Measurements from ENCODE around the gene ROPN1B. TPM values are rescaled to one million over a fixed set of nuclear protein-coding genes. Genes with fewer than 3 reads are reported as not detected.

ROPN1B gene
- total and polyA plus RNA-seq, 2 of the 8 experiments (the other 6 are each of a cell fraction or from before 2014, with no cell fraction given) = 0.30 TPM; not detected in 1

- Histone ChIP-seq H3K4me1 (replicated peaks in 1 of 4; ENCODE audit: control insufficient read depth in 3 of 4, insufficient read depth in 4 of 4, low read length in 3 of 4) (peaks cover 0 to 9% (median 3%) of the 10 kb centered on the region in 4 experiments; a peak in 4 of 7 replicates), H4K8ac (ENCODE audit: extremely low read depth, insufficient read depth, low read length) (no peak overlapping the region), H2BK5ac (ENCODE audit: low read depth, low read length) (no peak overlapping the region), H4K5ac (ENCODE audit: insufficient read length, low read depth, low read length) (no peak overlapping the region), H2BK20ac (ENCODE audit: low read length) (no peak overlapping the region), H3K9me3 (ENCODE audit: insufficient read depth in 2 of 2, low read depth in 1 of 2, low read length in 1 of 2) (peaks cover 24 to 26% of the 10 kb centered on the region in 2 experiments), H2AK5ac (ENCODE audit: low read depth, low read length) (no peak overlapping the region), H3K36me3 (ENCODE audit: control insufficient read depth in 2 of 4, insufficient read depth in 4 of 4, low read length in 3 of 4) (peaks cover 0 to 3% (median 1%) of the 10 kb centered on the region in 4 experiments; a peak in 2 of 8 replicates), H3K18ac (ENCODE audit: extremely low read depth, low read length) (no peak overlapping the region), H3K4ac (replicated peaks; ENCODE audit: insufficient read length, low read depth, low read length) (no peak overlapping the region), H3K4me2 (ENCODE audit: insufficient read depth in 1 of 2, low read depth in 2 of 2, low read length in 2 of 2) (no peak overlapping the region), H3K79me2 (ENCODE audit: control insufficient read depth in 1 of 2, insufficient read depth in 2 of 2, low read length in 2 of 2) (no peaks in the 10 kb centered on the region), H2BK15ac (ENCODE audit: low read length) (no peak overlapping the region), H3K14ac (ENCODE audit: insufficient read length) (no peak overlapping the region), H3K79me1 (ENCODE audit: low read depth, low read length) (no peaks in the 10 kb centered on the region), H3K27me3 (replicated peaks in 1 of 4; ENCODE audit: control insufficient read depth in 3 of 4, extremely low read depth in 1 of 4, insufficient read depth in 3 of 4, low read length in 3 of 4) (no peaks in the 10 kb centered on the region), H3K4me3 (ENCODE audit: extremely low read depth in 1 of 4, insufficient read depth in 2 of 4, low read depth in 3 of 4, low read length in 4 of 4) (no peak overlapping the region), H3K9ac (replicated peaks in 1 of 4; ENCODE audit: extremely low read depth in 1 of 4, low read depth in 3 of 4, low read length in 3 of 4) (no peak overlapping the region), H4K20me1 (replicated peaks in 1 of 2; ENCODE audit: control insufficient read depth in 1 of 2, insufficient read depth in 2 of 2, low read length in 2 of 2) (no peaks in the 10 kb centered on the region), H2AFZ (ENCODE audit: low read length) (no peak overlapping the region), H4K91ac (replicated peaks; ENCODE audit: insufficient read length, low read length) (no peak overlapping the region), H3K56ac (replicated peaks; ENCODE audit: insufficient read length, low read depth, low read length) (no peak overlapping the region), H3K23ac (ENCODE audit: insufficient read length) (no peak overlapping the region), H3K27ac (ENCODE audit: low read depth, low read length) (no peak overlapping the region), H2BK12ac (ENCODE audit: low read depth, low read length) (no peak overlapping the region), H3K23me2 (ENCODE audit: low read depth, low read length) (no peaks in the 10 kb centered on the region), H2BK120ac (replicated peaks; ENCODE audit: low read depth, low read length) (no peak overlapping the region)
- 93% methylated on average over 4 of the region's 4 CpGs; no CpG with 5 or more reads in 1 of the 2 experiments for WGBS, 2 experiments (ENCODE audit: extremely low coverage in 1 of 2, insufficient coverage in 1 of 2, insufficient read length in 1 of 2, insufficient replicate concordance in 2 of 2, low coverage in 1 of 2, low lambda C conversion rate in 2 of 2, missing lambda C conversion rate in 1 of 2)
- ChIA-PET CTCF (ENCODE audit: partially characterized antibody) (no interaction called here), POLR2A (ENCODE audit: partially characterized antibody) (no interaction called here)
- no peak for FAIRE-seq
- peak in 1 of 2 experiments; percentile 44 for DNase-seq (ENCODE audit: low read depth in 1 of 2, low spot score in 2 of 2)
- TF ChIP-seq ASH2L (IDR thresholded peaks at IDR 0.05; ENCODE audit: low read length) (no peak), KDM1A (IDR thresholded peaks at IDR 0.05; ENCODE audit: borderline replicate concordance, low read length) (no peak), TBP (IDR thresholded peaks at IDR 0.05; ENCODE audit: low read depth, low read length) (no peak), TCF12 (IDR thresholded peaks at IDR 0.05; ENCODE audit: low read depth, low read length) (no peak), HDAC6 (IDR thresholded peaks at IDR 0.05; ENCODE audit: low read depth, low read length) (no peak), RNF2 (IDR thresholded peaks at IDR 0.05; ENCODE audit: borderline replicate concordance, low read depth, low read length, missing control alignments, poor library complexity, severe bottlenecking) (no peak), CBX5 (IDR thresholded peaks at IDR 0.05; ENCODE audit: low read depth, low read length) (0 out of 2 replicates have a peak, but pooled peaks have one; percentile 74), POLR2A (IDR thresholded peaks at IDR 0.05; ENCODE audit: control extremely low read depth in 1 of 2, low read depth in 2 of 2, low read length in 2 of 2) (no peak)
These were observed 59.1 kb downstream of the ROPN1B start for GRCh38 chr3:126028096-126028495.
